Transverse colon (tissue), 3 donors: Measurements from ENCODE around the gene C1QTNF6.

Experiments used
- EP300 ChIP-seq: sonication (generic); formaldehyde crosslinking; IDR thresholded peaks from one replicate; pipeline ENCODE4 v1.6.1; 2017; ENCODE audit warnings: antibody characterized with exemption, low read depth
- TF ChIP-seq, protein P1 (sequence below), 5 experiments: fragments of 200-600 bp in 3 of 5; fragments of 450-650 bp in 2 of 5; sonication (generic) in 3 of 5; IDR thresholded peaks; 1 replicate in 2 of 5; 2 replicates in 3 of 5; pipeline ENCODE4 v1.5.1; 2016 to 2017; ENCODE audit warnings: antibody characterized with exemption in 5 of 5, inconsistent platforms in 3 of 5, mild to moderate bottlenecking in 2 of 5, moderate library complexity in 1 of 5

DNA sequence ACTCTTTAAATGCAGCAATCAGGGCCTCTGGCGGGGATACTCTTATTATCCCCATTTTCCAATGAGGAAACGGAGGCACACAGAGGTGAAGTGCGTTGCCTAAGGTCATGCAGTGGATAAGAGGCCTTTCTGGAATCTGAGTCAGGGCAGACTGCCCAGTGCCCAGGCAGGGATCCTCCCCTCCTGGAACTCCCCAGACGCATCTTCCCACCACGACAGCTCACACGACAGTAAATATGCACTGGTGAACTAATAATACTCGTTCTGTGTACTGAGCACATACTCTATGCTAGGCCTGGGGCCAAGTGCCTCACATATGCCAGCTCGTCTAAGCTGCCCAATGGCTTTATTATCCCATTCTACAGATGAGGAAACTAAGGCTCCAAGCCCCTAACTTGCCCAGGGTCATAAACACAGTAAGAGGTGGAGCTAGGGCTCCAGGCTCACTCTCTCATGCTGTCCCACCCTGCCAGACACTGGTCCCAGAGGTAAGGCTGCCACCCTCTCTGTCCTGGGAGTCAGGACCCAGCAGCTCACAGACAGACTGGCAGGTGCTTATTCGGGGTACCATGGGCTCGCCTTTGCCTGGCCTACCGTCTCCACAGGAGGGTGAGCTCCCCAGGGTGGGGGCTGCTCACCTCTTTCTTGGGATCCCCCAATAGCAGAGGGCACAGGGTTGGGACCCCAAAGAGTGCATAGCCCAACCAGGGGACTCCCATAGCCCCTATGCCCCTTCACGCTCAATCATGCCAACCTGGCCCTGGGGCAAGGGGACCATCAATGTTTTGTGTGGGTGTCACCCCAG is 40.7 kb downstream of the C1QTNF6 start:
- TF ChIP-seq, protein P1, sequence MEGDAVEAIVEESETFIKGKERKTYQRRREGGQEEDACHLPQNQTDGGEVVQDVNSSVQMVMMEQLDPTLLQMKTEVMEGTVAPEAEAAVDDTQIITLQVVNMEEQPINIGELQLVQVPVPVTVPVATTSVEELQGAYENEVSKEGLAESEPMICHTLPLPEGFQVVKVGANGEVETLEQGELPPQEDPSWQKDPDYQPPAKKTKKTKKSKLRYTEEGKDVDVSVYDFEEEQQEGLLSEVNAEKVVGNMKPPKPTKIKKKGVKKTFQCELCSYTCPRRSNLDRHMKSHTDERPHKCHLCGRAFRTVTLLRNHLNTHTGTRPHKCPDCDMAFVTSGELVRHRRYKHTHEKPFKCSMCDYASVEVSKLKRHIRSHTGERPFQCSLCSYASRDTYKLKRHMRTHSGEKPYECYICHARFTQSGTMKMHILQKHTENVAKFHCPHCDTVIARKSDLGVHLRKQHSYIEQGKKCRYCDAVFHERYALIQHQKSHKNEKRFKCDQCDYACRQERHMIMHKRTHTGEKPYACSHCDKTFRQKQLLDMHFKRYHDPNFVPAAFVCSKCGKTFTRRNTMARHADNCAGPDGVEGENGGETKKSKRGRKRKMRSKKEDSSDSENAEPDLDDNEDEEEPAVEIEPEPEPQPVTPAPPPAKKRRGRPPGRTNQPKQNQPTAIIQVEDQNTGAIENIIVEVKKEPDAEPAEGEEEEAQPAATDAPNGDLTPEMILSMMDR (IDR thresholded peaks at IDR 0.05): no peak
- TF ChIP-seq EP300: no peak
